K562 (cell line): ENCODE results near the gene SLC26A11. TPM values are rescaled to one million over a fixed set of nuclear protein-coding genes. Genes with fewer than 3 reads are reported as not detected.
A peak's percentile ranks its signal among the peaks of the same experiment; 100 is the strongest.

Experiments used
- ARID1B ChIP-seq: fragments of 450-650 bp; IDR thresholded peaks from 2 replicates; pipeline ENCODE4 v1.6.1; 2016; ENCODE audit warnings: antibody characterized with exemption, mild to moderate bottlenecking, inconsistent platforms
- ATF3 ChIP-seq, 2 experiments: fragments of 450-650 bp in 1 of 2; sonication (generic) in 1 of 2; formaldehyde crosslinking in 1 of 2; IDR thresholded peaks in 1 of 2; conservative IDR thresholded peaks in 1 of 2; 2 replicates each; pipeline versions ENCODE4 v1.6.1 to v1.8.1; 2016 to 2023; ENCODE audit warnings: mild to moderate bottlenecking in 2 of 2, moderate library complexity in 2 of 2, inconsistent platforms in 1 of 2, missing genetic modification reagents in 1 of 2
- CTCF ChIP-seq, 3 experiments: IDR thresholded peaks in 2 of 3; conservative IDR thresholded peaks in 1 of 3; 2 replicates each; pipeline ENCODE4 v1.5.1; 2011 to 2012; ENCODE audit warnings: low read length in 3 of 3, mild to moderate bottlenecking in 3 of 3, control low read depth in 2 of 3, improper control_type of control experiment in 1 of 3, inconsistent platforms in 1 of 3, low read depth in 1 of 3, mixed read lengths in 1 of 3, moderate library complexity in 1 of 3; ENCODE audit not compliant: insufficient read depth in 2 of 3
- DMBX1 ChIP-seq: fragments of 250-450 bp; sonication (Bioruptor Pico); IDR thresholded peaks from 2 replicates; pipeline ENCODE4 v1.8.0; 2022; ENCODE audit warnings: inconsistent platforms, mild to moderate bottlenecking, moderate library complexity, borderline replicate concordance
- ELF4 ChIP-seq: fragments of 450-650 bp; formaldehyde crosslinking; IDR thresholded peaks from 2 replicates; pipeline ENCODE4 v1.4.0; 2022; ENCODE audit warnings: missing genetic modification characterization
- ELK1 ChIP-seq: sonication (generic); formaldehyde crosslinking; IDR thresholded peaks from 2 replicates; pipeline ENCODE4 v1.8.1; 2022; ENCODE audit warnings: missing genetic modification reagents
- KDM1A ChIP-seq, 2 experiments: fragments of 450-650 bp; IDR thresholded peaks; 2 replicates each; pipeline ENCODE4 v1.6.1; 2016; ENCODE audit warnings: mild to moderate bottlenecking in 2 of 2
- KLF6 ChIP-seq: fragments of 250-450 bp; sonication (Bioruptor Pico); IDR thresholded peaks from 2 replicates; pipeline ENCODE4 v1.4.0; 2020; ENCODE audit warnings: mild to moderate bottlenecking, moderate library complexity, borderline replicate concordance
- LCOR ChIP-seq: sonication (generic); formaldehyde crosslinking; IDR thresholded peaks from 2 replicates; pipeline ENCODE4 v1.8.0; 2022; ENCODE audit warnings: mild to moderate bottlenecking, missing genetic modification reagents
- PHF20 ChIP-seq: fragments of 450-650 bp; IDR thresholded peaks from 2 replicates; pipeline ENCODE4 v1.6.1; 2018; ENCODE audit not compliant: partially characterized antibody
- RAD51 ChIP-seq: fragments of 450-650 bp; IDR thresholded peaks from 2 replicates; pipeline ENCODE4 v1.7.1; 2016; ENCODE audit warnings: low read depth, mild to moderate bottlenecking, borderline replicate concordance
- RCOR1 ChIP-seq, 2 experiments: IDR thresholded peaks; 2 replicates each; pipeline ENCODE4 v1.6.1; 2012; ENCODE audit warnings: low read depth in 2 of 2, low read length in 2 of 2, borderline replicate concordance in 1 of 2, improper control_type of control experiment in 1 of 2
- SMAD4 ChIP-seq: fragments of 250-450 bp; sonication (Bioruptor Pico); conservative IDR thresholded peaks from 2 replicates; pipeline ENCODE4 v1.8.0; 2021; ENCODE audit warnings: inconsistent platforms, mild to moderate bottlenecking, moderate library complexity
- TRIM24 ChIP-seq, 2 experiments: fragments of 450-650 bp; IDR thresholded peaks; 2 replicates each; pipeline ENCODE4 v1.6.1; 2016
- VEZF1 ChIP-seq: fragments of 200-800 bp; sonication (Bioruptor generic); IDR thresholded peaks from 2 replicates; pipeline ENCODE4 v1.6.1; 2017; ENCODE audit warnings: missing genetic modification characterization, missing compliant biosample characterization
- ZKSCAN1 ChIP-seq: fragments of 150-350 bp; IDR thresholded peaks from 2 replicates; pipeline ENCODE4 v1.6.1; 2016; ENCODE audit warnings: low read depth, low read length
- ZNF75A ChIP-seq: fragments of 450-650 bp; formaldehyde crosslinking; IDR thresholded peaks from 2 replicates; pipeline ENCODE4 v1.4.0; 2020; ENCODE audit warnings: mild to moderate bottlenecking
- polyA plus RNA-seq, 8 experiments: library from polyadenylated mRNA; depleted of rRNA in 4 of 8; stranded (reverse) in 5 of 8; unstranded in 3 of 8; fragments of >200 nt; fragmentation: Nextera tagmentation in 2 of 8; fragmentation: Illumina TruSeq in 1 of 8; extraction: Ambion mirVana in 2 of 8; extraction: Trizol in 1 of 8; gene quantifications; 2 replicates each; pipeline versions ENCODE4 v1.2.1 to v1.2.3, GENCODE V29; 2011 to 2014; ENCODE audit warnings: inconsistent platforms in 1 of 8, missing spikeins in 1 of 8
- total RNA-seq, 7 experiments: library from RNA; depleted of rRNA in 6 of 7; stranded (reverse); fragments of >200 nt in 6 of 7; fragmentation: Illumina TruSeq in 2 of 7; extraction: Trizol in 2 of 7; gene quantifications; 2 replicates each; pipeline versions ENCODE4 v1.2.1 to v1.2.3, GENCODE V29; 2011 to 2021; ENCODE audit warnings: low replicate concordance in 1 of 7
- TF ChIP-seq, protein P1 (sequence below): sonication (generic); formaldehyde crosslinking; IDR thresholded peaks from 2 replicates; pipeline ENCODE4 v1.8.1; 2023; ENCODE audit warnings: mild to moderate bottlenecking, missing genetic modification reagents

The SLC26A11 gene
- total and polyA plus RNA-seq, 9 of the 15 experiments (the other 6 are each of a cell fraction or from before 2014, with no cell fraction given), result 0.06 to 3.1 (median 1.2) TPM; not detected in 1

GRCh38 chr17:80195671-80196529, 24.3 kb upstream of the SLC26A11 start (continued):
- TF ChIP-seq RCOR1 (IDR thresholded peaks at IDR 0.05; ENCODE audit: borderline replicate concordance in 1 of 2, low read depth in 2 of 2, low read length in 2 of 2) (peak in 1 of 2 experiments; percentile 89; a peak in 2 of 4 replicates), VEZF1 (CRISPR knock-in tag) (peak; percentile 4; the same call in 1 of the 2 replicates), ZKSCAN1 (peak; percentile 100), LCOR (no peak), TRIM24 (IDR thresholded peaks at IDR 0.05) (0 out of 4 replicates have a peak, but pooled peaks of 1 of the 2 experiments have one; percentile 23), ELK1 (no peak), ARID1B (no peak), KDM1A (IDR thresholded peaks at IDR 0.05) (peak in 1 of 2 experiments; percentile 60; a peak in 2 of 4 replicates), KLF6 (CRISPR knock-in tag) (0 out of 2 replicates have a peak, but pooled peaks have one; percentile 23), DMBX1 (CRISPR knock-in tag) (0 out of 2 replicates have a peak, but pooled peaks have one; percentile 62), ZNF75A (CRISPR knock-in tag) (0 out of 2 replicates have a peak, but pooled peaks have one; percentile 57), CTCF (IDR thresholded peaks at IDR 0.05 in 2 of 3, conservative IDR thresholded peaks at IDR 0.05 in 1 of 3; ENCODE audit: insufficient read depth in 2 of 3, low read depth in 1 of 3, low read length in 3 of 3) (peak; percentile 89 to 95 (median 92)), RAD51 (no peak), ELF4 (CRISPR knock-in tag) (no peak), ATF3 (IDR thresholded peaks at IDR 0.05) (no peak), ATF3 (CRISPR knock-in tag; conservative IDR thresholded peaks at IDR 0.05) (0 out of 2 replicates have a peak, but pooled peaks have one; percentile 21), SMAD4 (peak; percentile 33; the same call in 1 of the 2 replicates), PHF20 (peak; percentile 26)
- TF ChIP-seq, protein P1, sequence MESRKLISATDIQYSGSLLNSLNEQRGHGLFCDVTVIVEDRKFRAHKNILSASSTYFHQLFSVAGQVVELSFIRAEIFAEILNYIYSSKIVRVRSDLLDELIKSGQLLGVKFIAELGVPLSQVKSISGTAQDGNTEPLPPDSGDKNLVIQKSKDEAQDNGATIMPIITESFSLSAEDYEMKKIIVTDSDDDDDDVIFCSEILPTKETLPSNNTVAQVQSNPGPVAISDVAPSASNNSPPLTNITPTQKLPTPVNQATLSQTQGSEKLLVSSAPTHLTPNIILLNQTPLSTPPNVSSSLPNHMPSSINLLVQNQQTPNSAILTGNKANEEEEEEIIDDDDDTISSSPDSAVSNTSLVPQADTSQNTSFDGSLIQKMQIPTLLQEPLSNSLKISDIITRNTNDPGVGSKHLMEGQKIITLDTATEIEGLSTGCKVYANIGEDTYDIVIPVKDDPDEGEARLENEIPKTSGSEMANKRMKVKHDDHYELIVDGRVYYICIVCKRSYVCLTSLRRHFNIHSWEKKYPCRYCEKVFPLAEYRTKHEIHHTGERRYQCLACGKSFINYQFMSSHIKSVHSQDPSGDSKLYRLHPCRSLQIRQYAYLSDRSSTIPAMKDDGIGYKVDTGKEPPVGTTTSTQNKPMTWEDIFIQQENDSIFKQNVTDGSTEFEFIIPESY (CRISPR knock-in tag), result peak; percentile 91
